COR-L47 (cell line): ENCODE measurements around the gene CCDC117.
"Not testable (repeated sequence)": the region's sequence is repeated elsewhere in the genome, so short reads cannot be mapped to it uniquely, and the experiment has no call there.

Experiments used
- DNase-seq: peaks from one replicate; lab custom pipeline; 2025; lab: John Stamatoyannopoulos, UW

Gene CCDC117

GRCh38 chr22:28801845-28802594 lies 29.5 kb downstream of the CCDC117 start:
- DNase-seq = no peak

DNA sequence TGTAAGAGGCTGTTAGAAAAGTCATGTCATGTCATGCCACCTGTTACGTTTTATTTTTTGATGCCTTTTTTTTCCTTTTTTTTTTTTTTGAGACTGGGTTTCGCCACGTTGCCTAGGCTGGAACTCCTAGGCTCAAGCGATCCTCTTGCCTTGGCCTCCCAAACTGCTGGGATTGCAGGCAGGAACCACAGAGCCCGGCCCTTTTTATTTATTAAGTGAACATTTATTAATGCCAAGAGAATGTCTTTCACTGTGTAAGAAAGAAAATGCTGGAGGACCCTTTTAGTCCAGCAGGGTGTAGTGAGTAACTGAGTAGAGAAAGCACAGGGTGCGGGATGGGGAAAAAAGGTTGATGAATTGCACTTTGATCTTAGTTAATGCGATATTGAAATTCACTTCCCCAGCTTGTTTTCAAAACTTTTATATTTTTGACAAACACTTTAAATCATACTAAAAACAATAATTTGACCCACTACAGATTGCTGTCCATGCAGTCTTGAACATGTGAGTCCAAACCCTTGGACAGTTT lies 30.2 kb downstream of the CCDC117 start:
- no peak for DNase-seq

GRCh38 chr22:28805426-28805825 lies 32.9 kb downstream of the CCDC117 start:
- not testable (repeated sequence) for DNase-seq

DNA sequence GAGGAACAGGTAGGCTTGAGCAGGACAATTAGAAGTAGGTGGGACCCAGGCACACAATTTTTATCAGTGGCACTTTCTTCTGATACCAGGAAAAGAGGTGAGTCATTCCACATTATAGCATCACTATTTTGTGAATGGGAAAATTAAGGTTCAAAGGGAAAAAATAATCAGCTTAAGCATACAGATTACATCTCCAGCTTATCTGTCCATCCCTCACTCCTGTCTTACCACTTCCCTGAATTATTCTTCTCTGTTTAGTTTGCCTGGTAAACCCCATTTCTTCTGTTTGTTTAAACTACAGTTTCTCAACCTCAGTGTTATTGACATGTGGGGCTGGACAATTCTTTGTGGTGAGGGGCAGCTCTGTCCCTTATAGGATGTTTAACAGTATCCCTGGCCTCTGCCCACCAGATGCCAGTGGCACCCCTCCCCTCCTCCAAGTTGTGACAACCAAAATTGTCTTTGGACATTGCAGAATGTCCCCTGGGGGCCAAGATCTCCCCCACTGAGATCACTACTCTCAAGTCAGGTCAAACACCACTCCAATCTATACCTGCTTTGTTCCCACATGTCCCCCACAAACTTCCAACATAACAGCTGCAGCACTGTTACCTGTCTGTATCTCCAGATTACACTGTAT lies 36.3 kb downstream of the CCDC117 start:
- no peak for DNase-seq

- no peak for DNase-seq
These were observed 38.5 kb downstream of the CCDC117 start for GRCh38 chr22:28810821-28811491.

- no peak for DNase-seq
These were observed 40.0 kb downstream of the CCDC117 start for GRCh38 chr22:28812516-28812915.

DNA sequence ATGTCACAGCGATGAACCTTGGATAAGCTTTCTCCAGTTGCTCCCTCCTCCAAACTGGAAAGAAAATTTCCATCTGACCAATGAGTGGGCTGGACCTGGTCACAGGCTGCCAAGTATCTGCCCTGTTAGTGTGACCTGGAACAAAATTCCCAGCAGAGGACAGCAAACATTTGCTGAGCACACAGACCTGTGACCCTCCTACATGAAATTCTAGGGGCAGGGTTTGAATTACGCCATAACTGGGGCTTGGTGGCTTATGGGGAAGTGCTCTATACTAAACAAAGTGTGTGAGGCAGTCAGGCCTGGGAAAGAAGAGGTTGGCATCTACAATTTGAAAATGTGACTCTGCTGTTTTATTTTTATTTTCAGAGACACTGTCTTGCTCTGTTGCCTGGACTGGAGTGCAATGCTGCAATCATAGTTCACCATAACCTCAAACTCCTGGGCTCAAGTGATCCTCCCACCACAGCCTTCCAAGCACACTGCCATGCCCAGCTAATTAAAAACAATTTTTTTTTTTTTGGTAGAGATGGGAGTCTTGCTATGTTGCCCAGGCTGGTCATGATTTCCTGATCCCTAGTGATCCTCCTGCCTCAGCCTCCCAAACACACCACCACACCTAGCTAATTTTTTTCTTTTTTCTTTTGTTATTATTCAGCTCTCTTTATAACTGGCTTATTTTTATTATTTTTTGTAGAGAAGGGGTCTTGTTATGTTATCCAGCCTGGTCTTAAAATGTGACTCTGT lies 41.5 kb downstream of the CCDC117 start:
- no peak for DNase-seq

DNA sequence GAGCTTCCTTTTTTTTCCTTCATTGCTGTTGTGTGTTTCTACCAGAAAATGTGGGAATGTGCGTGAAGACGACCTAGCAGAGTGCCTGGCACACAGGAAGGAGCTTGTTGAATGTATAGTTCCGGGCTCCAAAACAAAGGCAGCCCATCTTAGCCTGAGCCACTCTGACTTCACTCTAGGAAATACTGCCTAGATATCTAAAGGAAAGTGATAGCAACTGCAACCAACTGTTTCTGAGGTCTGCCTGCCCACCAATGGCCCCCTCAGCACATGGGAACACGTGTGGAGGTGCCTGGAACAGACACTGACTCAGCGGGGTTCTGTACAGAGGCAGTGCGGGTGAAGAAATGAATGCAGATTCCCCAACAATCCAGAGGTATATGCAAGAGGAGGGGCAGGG lies 42.6 kb downstream of the CCDC117 start:
- no peak for DNase-seq

- no peak for DNase-seq
These were observed 43.2 kb downstream of the CCDC117 start for GRCh38 chr22:28815729-28816128.

DNA sequence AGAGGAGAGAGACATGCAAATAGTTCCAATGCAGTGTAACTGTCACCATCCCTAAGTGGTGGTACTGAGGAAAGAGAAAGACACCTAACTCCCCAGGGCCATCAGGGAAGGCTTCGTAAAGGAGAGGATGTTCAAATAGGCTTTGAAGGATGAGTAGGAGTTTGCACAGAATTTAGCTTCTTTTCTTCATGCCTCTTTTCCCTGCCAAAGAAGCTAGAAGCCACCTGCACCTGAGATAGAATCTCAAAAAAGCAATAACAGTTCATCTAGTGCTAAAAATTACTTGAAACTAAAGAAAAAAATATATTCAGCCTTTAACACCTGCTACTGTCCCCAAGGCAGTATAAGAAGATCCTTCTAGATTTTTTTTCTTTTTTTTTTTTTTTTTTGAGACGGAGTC lies 44.6 kb downstream of the CCDC117 start:
- DNase-seq = no peak

GRCh38 chr22:28817919-28818859 lies 45.7 kb downstream of the CCDC117 start:
- no peak for DNase-seq

- peak; percentile 25 for DNase-seq
These were observed 47.0 kb downstream of the CCDC117 start for GRCh38 chr22:28819253-28820096.

DNA sequence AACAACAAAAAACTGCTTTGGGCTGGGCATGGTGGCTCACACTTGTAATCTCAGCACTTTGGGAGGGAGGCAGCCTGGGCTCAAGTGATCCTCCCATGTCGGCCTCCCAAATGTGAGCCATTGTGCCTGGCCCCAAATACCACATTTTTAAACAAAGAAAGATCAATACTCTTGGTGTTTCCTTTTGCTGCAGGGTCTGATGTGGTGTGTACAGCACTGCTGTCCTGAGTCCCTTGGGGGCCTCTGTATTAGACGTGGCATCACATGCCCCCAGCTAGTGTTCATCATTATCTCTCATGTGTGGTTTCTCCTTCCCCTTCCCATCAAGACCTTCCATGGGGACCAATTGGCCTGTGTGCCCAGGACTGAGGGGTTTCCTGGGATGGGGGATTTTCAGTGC lies 48.4 kb downstream of the CCDC117 start:
- no peak for DNase-seq

- DNase-seq = no peak
These were observed 49.0 kb downstream of the CCDC117 start for GRCh38 chr22:28821452-28821851.

DNA sequence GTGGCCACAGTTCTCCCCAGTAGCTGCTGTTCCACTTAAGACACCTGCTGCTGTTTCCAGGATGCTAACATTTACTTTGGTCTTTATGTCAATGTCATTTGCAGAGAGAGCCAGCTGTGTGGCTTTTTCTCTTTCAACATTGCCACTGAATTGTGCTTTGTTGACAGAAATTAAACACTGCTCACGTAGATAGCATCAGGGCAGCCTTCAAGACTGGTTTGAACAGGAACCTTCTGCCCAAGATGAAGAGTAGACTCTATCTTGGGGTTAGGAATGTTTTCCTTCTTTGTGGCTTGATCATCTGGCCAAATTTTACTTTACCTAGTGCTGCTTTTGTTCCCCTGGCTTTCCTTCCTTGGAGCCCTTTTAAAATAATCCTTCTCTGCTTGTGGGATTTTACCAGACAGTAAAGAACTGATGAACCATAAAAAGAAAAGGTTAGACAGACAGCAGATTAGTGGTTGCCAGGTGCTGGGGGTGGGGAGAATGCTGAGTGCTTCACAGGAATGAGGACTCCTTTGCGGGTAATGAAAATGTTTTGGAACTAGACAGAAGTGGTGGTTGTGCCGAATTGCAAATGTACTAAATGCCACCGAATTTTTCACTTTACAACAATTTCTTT lies 50.5 kb downstream of the CCDC117 start:
- peak; percentile 90 for DNase-seq

GRCh38 chr22:28824455-28824854 lies 52.0 kb downstream of the CCDC117 start:
- not testable (repeated sequence) for DNase-seq

DNA sequence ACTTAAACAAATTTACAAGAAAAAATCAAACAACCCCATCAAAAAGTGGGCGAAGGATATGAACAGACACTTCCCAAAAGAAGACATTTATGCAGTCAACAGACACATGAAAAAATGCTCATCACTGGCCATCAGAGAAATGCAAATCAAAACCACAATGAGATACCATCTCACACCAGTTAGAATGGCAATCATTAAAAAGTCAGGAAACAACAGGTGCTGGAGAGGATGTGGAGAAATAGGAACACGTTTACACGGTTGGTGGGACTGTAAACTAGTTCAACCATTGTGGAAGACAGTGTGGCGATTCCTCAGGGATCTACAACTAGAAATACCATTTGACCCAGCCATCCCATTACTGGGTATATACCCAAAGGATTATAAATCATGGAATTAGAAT lies 53.9 kb downstream of the CCDC117 start:
- not testable (repeated sequence) for DNase-seq

GRCh38 chr22:28826921-28827320 lies 54.4 kb downstream of the CCDC117 start:
- no peak for DNase-seq

DNA sequence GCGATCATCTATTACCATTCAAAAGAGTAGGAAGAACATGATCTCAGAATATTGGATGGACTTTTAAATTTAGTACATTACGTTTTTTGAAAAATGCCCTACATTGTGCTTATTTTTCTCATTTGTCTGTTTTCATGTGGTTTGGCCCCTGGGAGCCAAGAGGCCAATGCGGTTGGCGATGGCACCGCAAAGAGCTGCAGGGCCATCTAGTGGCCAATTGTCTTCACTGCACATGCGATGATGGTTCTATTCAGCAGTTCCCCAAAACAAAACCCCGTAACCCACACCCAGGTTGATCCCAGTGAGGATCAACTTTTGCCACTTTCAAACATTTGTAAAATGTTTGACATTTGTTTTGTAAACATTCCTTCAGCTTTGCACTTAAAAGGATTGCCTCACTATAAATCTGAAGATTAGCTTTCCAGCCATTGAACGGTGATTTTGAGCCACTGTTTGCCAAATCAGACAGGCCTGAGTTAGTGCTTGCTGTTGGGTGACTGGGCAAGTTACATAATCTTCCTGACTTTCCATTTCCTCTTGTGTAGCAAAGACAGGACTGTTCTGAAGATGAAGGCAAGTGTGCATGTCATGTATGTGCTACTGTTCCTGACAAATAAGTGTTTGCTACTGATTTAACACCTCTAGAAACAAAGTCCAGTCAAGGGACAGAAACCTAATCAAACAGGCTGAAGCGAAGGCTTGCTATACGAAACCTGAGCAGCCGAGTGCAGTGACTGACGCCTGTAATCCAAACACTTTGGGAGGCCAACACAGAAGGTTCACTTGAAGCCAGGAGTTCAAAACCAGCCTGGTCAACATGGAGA lies 57.1 kb downstream of the CCDC117 start:
- DNase-seq = peak; percentile 70
